Caco-2 (cell line): Measurements from ENCODE around the gene HNRNPH3. TPM values are rescaled to one million over a fixed set of nuclear protein-coding genes. Genes with fewer than 3 reads are reported as not detected.

Experiments used
- Bru-seq: library from RNA; stranded (reverse); fragments of 400-500 nt; gene quantifications from one replicate; lab custom pipeline; 2021; lab: Mats Ljungman, UMichigan
- BruChase-seq, 2 experiments: library from RNA; stranded (reverse); fragments of 400-500 nt; gene quantifications; one replicate each; lab custom pipeline; 2021; lab: Mats Ljungman, UMichigan
- BruUV-seq: library from RNA; stranded (reverse); fragments of 400-500 nt; replicated peaks from 2 replicates; lab custom pipeline; 2021; lab: Mats Ljungman, UMichigan
- CTCF ChIA-PET: fragments of 300-600 bp; sonication (Branson Sonifier 250); formaldehyde crosslinking; loops from one replicate; lab custom pipeline; 2022; ENCODE audit warnings: antibody characterized with exemption; lab: Charles Lee
- POLR2A ChIA-PET: fragments of 300-600 bp; sonication (Branson Sonifier 250); formaldehyde crosslinking; loops from one replicate; lab custom pipeline; 2022; ENCODE audit warnings: antibody characterized with exemption; lab: Charles Lee
- DNase-seq, 2 experiments: peaks; one replicate each; pipeline versions ENCODE4 v3.0.0 to v3.0.0-alpha.2; 2020 to 2022
- H3K27me3 ChIP-seq: replicated peaks from 2 replicates; pipeline ENCODE4 v1.6.0; 2011; ENCODE audit warnings: low read length; ENCODE audit not compliant: control insufficient read depth, insufficient read depth
- H3K36me3 ChIP-seq: 2 replicates; pipeline ENCODE4 v1.5.1; 2011; ENCODE audit warnings: low read length; ENCODE audit not compliant: control insufficient read depth, insufficient read depth
- H3K4me1 ChIP-seq: fragments of 250-450 bp; sonication (Bioruptor Pico); 2 replicates; pipeline ENCODE4 v1.5.1; 2020; ENCODE audit warnings: mild to moderate bottlenecking
- H3K4me3 ChIP-seq: 2 replicates; pipeline ENCODE4 v1.5.1; 2011; ENCODE audit warnings: low read depth, mild to moderate bottlenecking, control low read depth, low read length
- H3K9me3 ChIP-seq: fragments of 250-450 bp; sonication (Bioruptor Pico); 2 replicates; pipeline ENCODE4 v1.5.1; 2020; ENCODE audit warnings: mild to moderate bottlenecking, moderate library complexity
- H3K27ac Mint-ChIP-seq: one replicate; pipeline ENCODE4 v1.8.0; 2022; ENCODE audit warnings: mixed read lengths; ENCODE audit not compliant: unreplicated experiment
- H3K27me3 Mint-ChIP-seq: one replicate; pipeline ENCODE4 v1.8.0; 2022; ENCODE audit warnings: mixed read lengths; ENCODE audit not compliant: insufficient read depth, unreplicated experiment
- H3K36me3 Mint-ChIP-seq: one replicate; pipeline ENCODE4 v1.8.0; 2022; ENCODE audit warnings: mild to moderate bottlenecking, mixed read lengths; ENCODE audit not compliant: insufficient read depth, unreplicated experiment
- H3K4me1 Mint-ChIP-seq: one replicate; pipeline ENCODE4 v1.8.0; 2022; ENCODE audit warnings: low read depth, mixed read lengths; ENCODE audit not compliant: unreplicated experiment
- H3K4me3 Mint-ChIP-seq: one replicate; pipeline ENCODE4 v1.8.0; 2022; ENCODE audit warnings: mild to moderate bottlenecking, moderate library complexity, mixed read lengths; ENCODE audit not compliant: unreplicated experiment
- H3K9me3 Mint-ChIP-seq: one replicate; pipeline ENCODE4 v1.8.0; 2022; ENCODE audit warnings: mixed read lengths; ENCODE audit not compliant: unreplicated experiment
- intact Hi-C: fragments of 100-400 bp; cut with micrococcal nuclease; formaldehyde crosslinking; loops from one replicate; pipeline ENCODE4 v1.10.0; 2022; ENCODE audit not compliant: unreplicated experiment
- long read RNA-seq: library from polyadenylated mRNA; stranded (forward); transcript quantifications from one replicate; pipeline ENCODE4 v2.0.0, GENCODE V29; 2022
- total RNA-seq: library from RNA; stranded (reverse); gene quantifications from 2 replicates; pipeline ENCODE4 v1.2.3, GENCODE V29; 2022
- TF ChIP-seq, protein P1 (sequence below), 2 experiments: fragments of 200-600 bp in 1 of 2; IDR thresholded peaks; 1 replicate in 1 of 2; 2 replicates in 1 of 2; pipeline versions ENCODE4 v1.5.1 to v1.8.0; 2011 to 2022; ENCODE audit warnings: antibody characterized with exemption in 1 of 2, control low read depth in 1 of 2, inconsistent platforms in 1 of 2, low read depth in 1 of 2, low read length in 1 of 2, mild to moderate bottlenecking in 1 of 2, moderate library complexity in 1 of 2; ENCODE audit not compliant: insufficient read depth in 1 of 2, severe bottlenecking in 1 of 2, unreplicated experiment in 1 of 2

The HNRNPH3 gene, protein sequence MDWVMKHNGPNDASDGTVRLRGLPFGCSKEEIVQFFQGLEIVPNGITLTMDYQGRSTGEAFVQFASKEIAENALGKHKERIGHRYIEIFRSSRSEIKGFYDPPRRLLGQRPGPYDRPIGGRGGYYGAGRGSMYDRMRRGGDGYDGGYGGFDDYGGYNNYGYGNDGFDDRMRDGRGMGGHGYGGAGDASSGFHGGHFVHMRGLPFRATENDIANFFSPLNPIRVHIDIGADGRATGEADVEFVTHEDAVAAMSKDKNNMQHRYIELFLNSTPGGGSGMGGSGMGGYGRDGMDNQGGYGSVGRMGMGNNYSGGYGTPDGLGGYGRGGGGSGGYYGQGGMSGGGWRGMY
- total RNA-seq (262 and 283 TPM in 2 replicates), Bru-seq, nascent RNA (percentile 100 among the genes with signal in this experiment), BruChase-seq, experiment 1, labeled RNA remaining after a 2-hour chase (percentile 100 among the genes with signal in this experiment), BruChase-seq, experiment 2, labeled RNA remaining after a 6-hour chase (percentile 99 among the genes with signal in this experiment)
- long read RNA-seq, transcript HNRNPH3-201 (10 exons, 2,339 nt) = major isoform, 85 of 411 reads
- long read RNA-seq, transcript HNRNPH3-202 (10 exons, 1,332 nt) = minor isoform, 69 of 411 reads
- long read RNA-seq, partial matches to known transcripts = 35 of 411 reads
- long read RNA-seq, other reads (novel, unspliced or antisense) = 216 of 411 reads

DNA sequence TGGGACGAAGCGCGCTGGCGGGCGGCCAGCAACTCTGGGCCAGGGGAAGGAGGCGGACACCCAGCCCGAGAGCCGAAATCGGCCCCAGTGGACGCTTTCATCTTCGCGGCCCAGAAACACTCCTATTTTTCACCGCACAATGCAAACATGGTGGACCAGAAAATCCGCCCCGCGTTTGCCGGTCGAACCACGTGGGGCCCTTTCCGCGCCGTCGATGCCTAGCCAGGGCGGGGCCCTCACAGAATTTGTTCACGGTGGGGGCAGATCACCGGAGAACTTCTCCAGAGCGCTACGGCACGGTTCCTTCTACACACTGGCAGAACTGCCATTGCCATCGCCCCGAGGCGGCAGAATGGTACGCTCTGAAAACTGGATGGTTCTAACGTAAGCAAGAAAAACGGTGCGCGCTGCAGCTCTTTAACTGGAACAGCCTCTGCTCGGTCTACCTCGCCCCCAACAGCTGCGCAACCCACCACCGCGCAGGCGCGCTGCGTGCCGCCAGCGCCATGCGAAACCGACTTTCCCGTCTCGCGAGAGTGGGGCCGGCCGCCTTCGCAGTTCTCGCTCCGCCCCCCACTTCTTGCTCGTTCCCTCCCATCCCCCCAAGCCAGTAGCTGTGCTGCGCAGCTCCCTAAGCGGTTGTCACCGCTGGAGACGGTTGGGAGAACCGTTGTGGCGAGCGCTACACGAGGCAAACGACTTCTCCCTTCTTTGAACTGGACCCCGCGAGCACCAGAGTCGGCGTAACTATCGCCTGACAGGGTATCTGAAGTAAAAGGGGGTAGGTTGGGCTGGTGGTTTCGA, at the start of gene HNRNPH3:
HNRNPH3 (plus strand) TSS at position 610 of the 804 bp plus-strand sequence. CDS start 5,158 bp downstream, outside the sequence.
- peak within 1 kb of the TSS; percentile 87 for H3K4me3 Mint-ChIP-seq
- Histone ChIP-seq H3K27me3 (no peaks in the 10 kb centered on the region), H3K4me1 (peaks cover 21% of the 10 kb centered on the region), H3K36me3 (no peaks in the 10 kb centered on the region), H3K4me3 (peak within 1 kb of the TSS; percentile 68), H3K9me3 (no peaks in the 10 kb centered on the region)
- TF ChIP-seq, protein P1, sequence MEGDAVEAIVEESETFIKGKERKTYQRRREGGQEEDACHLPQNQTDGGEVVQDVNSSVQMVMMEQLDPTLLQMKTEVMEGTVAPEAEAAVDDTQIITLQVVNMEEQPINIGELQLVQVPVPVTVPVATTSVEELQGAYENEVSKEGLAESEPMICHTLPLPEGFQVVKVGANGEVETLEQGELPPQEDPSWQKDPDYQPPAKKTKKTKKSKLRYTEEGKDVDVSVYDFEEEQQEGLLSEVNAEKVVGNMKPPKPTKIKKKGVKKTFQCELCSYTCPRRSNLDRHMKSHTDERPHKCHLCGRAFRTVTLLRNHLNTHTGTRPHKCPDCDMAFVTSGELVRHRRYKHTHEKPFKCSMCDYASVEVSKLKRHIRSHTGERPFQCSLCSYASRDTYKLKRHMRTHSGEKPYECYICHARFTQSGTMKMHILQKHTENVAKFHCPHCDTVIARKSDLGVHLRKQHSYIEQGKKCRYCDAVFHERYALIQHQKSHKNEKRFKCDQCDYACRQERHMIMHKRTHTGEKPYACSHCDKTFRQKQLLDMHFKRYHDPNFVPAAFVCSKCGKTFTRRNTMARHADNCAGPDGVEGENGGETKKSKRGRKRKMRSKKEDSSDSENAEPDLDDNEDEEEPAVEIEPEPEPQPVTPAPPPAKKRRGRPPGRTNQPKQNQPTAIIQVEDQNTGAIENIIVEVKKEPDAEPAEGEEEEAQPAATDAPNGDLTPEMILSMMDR (IDR thresholded peaks at IDR 0.05; ENCODE audit: insufficient read depth in 1 of 2, low read depth in 1 of 2, low read length in 1 of 2, severe bottlenecking in 1 of 2, unreplicated experiment in 1 of 2) = peak in 1 of 2 experiments; percentile 1
- H3K36me3 Mint-ChIP-seq = peaks cover 64% of the 10 kb centered on the region
- H3K27me3 Mint-ChIP-seq = no peaks in the 10 kb centered on the region
- peaks cover 45% of the 10 kb centered on the region for H3K4me1 Mint-ChIP-seq
- H3K27ac Mint-ChIP-seq = peak within 1 kb of the TSS; percentile 100
- TSS peak; percentile 73 for BruUV-seq
- intact Hi-C loops = loop anchor here (1.0 to 10.0 kb wide), 8 partner anchors 12 to 477 kb away; partner anchors contain the start of genes HERC4 and SIRT1
- H3K9me3 Mint-ChIP-seq = no peaks in the 10 kb centered on the region
- peak; percentile 99 to 100 for DNase-seq
- ChIA-PET CTCF (interaction anchor here (0.5 to 2.5 kb wide), 12 partner anchors 17 to 962 kb away, joined by 3 to 35 read pairs (median 5); partner anchors contain the start of gene STOX1), POLR2A (interaction anchor here (0.5 to 2.1 kb wide), 33 partner anchors 8 to 896 kb away, joined by 3 to 37 read pairs (median 5); partner anchors contain the start of genes ATOH7 and RUFY2)

DNA sequence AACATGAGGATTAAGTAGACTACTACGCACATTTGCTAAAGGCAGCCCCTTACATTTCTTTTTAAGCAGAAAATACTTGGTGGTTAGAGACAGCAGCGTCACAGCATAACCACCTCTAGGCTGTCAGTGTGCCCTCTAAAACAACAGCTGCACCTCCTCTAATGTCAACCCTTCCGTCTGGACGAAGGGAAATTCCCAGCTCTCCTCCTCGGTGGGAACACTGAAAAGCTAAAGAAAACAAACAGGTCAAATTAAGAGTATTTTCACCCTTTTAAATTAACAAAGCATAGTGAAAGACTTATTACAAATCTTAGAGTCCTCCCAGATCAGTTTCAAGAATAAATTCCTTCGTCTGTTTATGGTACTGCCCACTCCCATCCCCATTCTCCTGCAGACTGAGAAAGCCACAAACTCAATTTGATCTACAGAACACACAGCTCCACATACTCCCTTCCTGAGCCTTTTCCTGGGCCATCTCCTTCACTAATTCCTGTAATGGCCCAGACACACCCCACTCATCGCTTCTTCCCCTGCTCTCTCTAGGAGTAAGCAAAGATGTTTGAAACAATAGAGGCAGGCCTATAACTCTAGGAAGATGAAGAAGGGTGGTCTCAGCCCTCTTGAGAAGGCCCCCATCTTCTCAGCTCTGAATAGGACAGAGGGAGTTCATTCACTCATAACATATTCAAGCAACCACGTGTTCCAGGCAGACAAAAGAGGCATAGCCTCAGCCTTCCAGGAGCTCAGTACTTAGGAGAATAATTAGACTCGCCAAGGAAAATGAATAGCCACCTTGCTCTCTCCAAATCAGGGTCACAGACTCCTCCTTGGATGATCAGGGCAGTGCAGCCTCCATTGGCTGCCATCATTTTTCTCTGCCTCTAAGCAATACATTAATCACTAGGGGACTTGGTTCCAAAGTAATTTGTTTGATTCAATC, 47.5 kb upstream of the HNRNPH3 start:
- ChIA-PET POLR2A (no interaction called here), CTCF (no interaction called here)
- Histone ChIP-seq H3K4me1 (no peaks in the 10 kb centered on the region), H3K36me3 (no peaks in the 10 kb centered on the region), H3K9me3 (peaks cover 7% of the 10 kb centered on the region; the same call in 1 of the 2 replicates), H3K27me3 (no peaks in the 10 kb centered on the region), H3K4me3 (no peak overlapping the region)
- no peaks in the 10 kb centered on the region for H3K27me3 Mint-ChIP-seq
- H3K4me1 Mint-ChIP-seq = no peaks in the 10 kb centered on the region
- no peaks in the 10 kb centered on the region for H3K36me3 Mint-ChIP-seq
- no peak overlapping the region for H3K27ac Mint-ChIP-seq
- intact Hi-C loops = no loop called here
- TF ChIP-seq, protein P1 (IDR thresholded peaks at IDR 0.05; ENCODE audit: insufficient read depth in 1 of 2, low read depth in 1 of 2, low read length in 1 of 2, severe bottlenecking in 1 of 2, unreplicated experiment in 1 of 2) = no peak
- BruUV-seq = no TSS peak
- no peak overlapping the region for H3K4me3 Mint-ChIP-seq
- H3K9me3 Mint-ChIP-seq = no peaks in the 10 kb centered on the region
- DNase-seq = no peak
